GM21723 (cell line): ENCODE data around the gene UGCG.
"Not testable (repeated sequence)": the region's sequence is repeated elsewhere in the genome, so short reads cannot be mapped to it uniquely, and the experiment has no call there.

ENCODE experiments used
- ATAC-seq: cut with Tn5 transposase; IDR thresholded peaks from one replicate; pipeline ENCODE4 v1.9.1; 2021; ENCODE audit warnings: mild to moderate bottlenecking, moderate library complexity; ENCODE audit not compliant: unreplicated experiment

The UGCG gene

GRCh38 chr9:111890334-111890733, 6.3 kb upstream of the UGCG start:
- ATAC-seq, result no peak

GRCh38 chr9:111890867-111891266, 5.7 kb upstream of the UGCG start:
- not testable (repeated sequence) for ATAC-seq

GRCh38 chr9:111891910-111892499, 4.6 kb upstream of the UGCG start:
- no peak for ATAC-seq

- peak; percentile 52 for ATAC-seq
These were observed 457 bp downstream of the UGCG start for GRCh38 chr9:111896942-111897600.

- ATAC-seq, result peak; percentile 36
These were observed 1.1 kb downstream of the UGCG start for GRCh38 chr9:111897601-111898137.

GRCh38 chr9:111898331-111899096, 1.9 kb downstream of the UGCG start:
- ATAC-seq, result no peak

GRCh38 chr9:111900151-111900857, 3.7 kb downstream of the UGCG start:
- ATAC-seq, result no peak

GRCh38 chr9:111900858-111901612, 4.4 kb downstream of the UGCG start:
- no peak for ATAC-seq

- no peak for ATAC-seq
These were observed 6.0 kb downstream of the UGCG start for GRCh38 chr9:111902391-111903139.

- not testable (repeated sequence) for ATAC-seq
These were observed 6.9 kb downstream of the UGCG start for GRCh38 chr9:111903535-111903934.

GRCh38 chr9:111904026-111904425, 7.4 kb downstream of the UGCG start:
- ATAC-seq, result no peak

GRCh38 chr9:111904891-111905291, 8.3 kb downstream of the UGCG start:
- ATAC-seq, result no peak

- no peak for ATAC-seq
These were observed 10.5 kb downstream of the UGCG start for GRCh38 chr9:111907147-111907546.

GRCh38 chr9:111909444-111909843, 12.8 kb downstream of the UGCG start:
- peak; percentile 42 for ATAC-seq

GRCh38 chr9:111910428-111910827, 13.8 kb downstream of the UGCG start:
- no peak for ATAC-seq

- no peak for ATAC-seq
These were observed 16.5 kb downstream of the UGCG start for GRCh38 chr9:111913159-111913558.

- ATAC-seq, result no peak
These were observed 18.3 kb downstream of the UGCG start for GRCh38 chr9:111914749-111915424.

GRCh38 chr9:111915425-111915758, 18.8 kb downstream of the UGCG start:
- ATAC-seq, result no peak

GRCh38 chr9:111916234-111916645, 19.6 kb downstream of the UGCG start:
- ATAC-seq, result peak; percentile 74
